Prostate gland (tissue), 2 donors: ENCODE results near the gene FGF2.

Experiments
- POLR2A ChIP-seq: fragments of 450-650 bp; IDR thresholded peaks from one replicate; pipeline ENCODE4 v1.6.1; 2016; ENCODE audit warnings: antibody characterized with exemption, mild to moderate bottlenecking
- POLR2AphosphoS5 ChIP-seq: sonication (generic); formaldehyde crosslinking; IDR thresholded peaks from one replicate; pipeline ENCODE4 v1.6.1; 2017; ENCODE audit warnings: antibody characterized with exemption
- TF ChIP-seq, protein P1 (sequence below), 4 experiments: fragments of 200-600 bp in 2 of 4; fragments of 450-650 bp in 2 of 4; sonication (generic) in 2 of 4; IDR thresholded peaks; 1 replicate in 3 of 4; 2 replicates in 1 of 4; pipeline ENCODE4 v1.5.1; 2016 to 2019; ENCODE audit warnings: antibody characterized with exemption in 4 of 4, mild to moderate bottlenecking in 2 of 4, moderate library complexity in 2 of 4

DNA sequence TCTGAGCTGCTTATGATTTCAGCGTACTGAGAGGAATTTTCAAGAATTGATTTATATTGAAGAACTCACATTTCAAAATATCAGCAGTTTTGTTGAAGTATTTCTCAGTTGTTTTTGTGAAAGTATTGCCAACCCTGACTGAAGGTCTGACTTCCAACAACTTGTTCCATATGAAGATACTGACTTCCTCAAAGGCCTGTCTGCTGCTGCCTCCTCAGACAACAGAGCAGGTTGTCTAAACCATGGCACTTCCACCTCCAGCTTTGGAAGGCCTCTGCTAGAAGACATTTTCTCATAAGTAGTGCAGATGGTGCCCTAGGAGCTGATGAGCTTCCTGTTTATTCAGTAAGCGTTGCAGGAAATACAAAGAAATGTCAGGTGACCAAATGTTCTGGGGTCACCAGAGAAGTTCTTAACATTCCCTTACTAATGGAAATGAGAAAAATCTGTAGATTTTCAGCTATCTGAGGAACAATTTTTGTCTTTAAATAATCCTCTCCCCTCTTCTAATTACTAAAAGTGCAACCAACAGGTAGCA is 28.8 kb downstream of the FGF2 start:
- TF ChIP-seq, protein P1, sequence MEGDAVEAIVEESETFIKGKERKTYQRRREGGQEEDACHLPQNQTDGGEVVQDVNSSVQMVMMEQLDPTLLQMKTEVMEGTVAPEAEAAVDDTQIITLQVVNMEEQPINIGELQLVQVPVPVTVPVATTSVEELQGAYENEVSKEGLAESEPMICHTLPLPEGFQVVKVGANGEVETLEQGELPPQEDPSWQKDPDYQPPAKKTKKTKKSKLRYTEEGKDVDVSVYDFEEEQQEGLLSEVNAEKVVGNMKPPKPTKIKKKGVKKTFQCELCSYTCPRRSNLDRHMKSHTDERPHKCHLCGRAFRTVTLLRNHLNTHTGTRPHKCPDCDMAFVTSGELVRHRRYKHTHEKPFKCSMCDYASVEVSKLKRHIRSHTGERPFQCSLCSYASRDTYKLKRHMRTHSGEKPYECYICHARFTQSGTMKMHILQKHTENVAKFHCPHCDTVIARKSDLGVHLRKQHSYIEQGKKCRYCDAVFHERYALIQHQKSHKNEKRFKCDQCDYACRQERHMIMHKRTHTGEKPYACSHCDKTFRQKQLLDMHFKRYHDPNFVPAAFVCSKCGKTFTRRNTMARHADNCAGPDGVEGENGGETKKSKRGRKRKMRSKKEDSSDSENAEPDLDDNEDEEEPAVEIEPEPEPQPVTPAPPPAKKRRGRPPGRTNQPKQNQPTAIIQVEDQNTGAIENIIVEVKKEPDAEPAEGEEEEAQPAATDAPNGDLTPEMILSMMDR (IDR thresholded peaks at IDR 0.05): no peak
- TF ChIP-seq POLR2A: no peak
- no peak for TF ChIP-seq POLR2AphosphoS5
